HG03520 (cell line): Measurements from ENCODE around the gene SHISA8.

Experiments used
- ATAC-seq: cut with Tn5 transposase; IDR thresholded peaks from one replicate; pipeline ENCODE4 v1.9.1; 2021; ENCODE audit warnings: mild to moderate bottlenecking, moderate library complexity; ENCODE audit not compliant: unreplicated experiment

Gene SHISA8

DNA sequence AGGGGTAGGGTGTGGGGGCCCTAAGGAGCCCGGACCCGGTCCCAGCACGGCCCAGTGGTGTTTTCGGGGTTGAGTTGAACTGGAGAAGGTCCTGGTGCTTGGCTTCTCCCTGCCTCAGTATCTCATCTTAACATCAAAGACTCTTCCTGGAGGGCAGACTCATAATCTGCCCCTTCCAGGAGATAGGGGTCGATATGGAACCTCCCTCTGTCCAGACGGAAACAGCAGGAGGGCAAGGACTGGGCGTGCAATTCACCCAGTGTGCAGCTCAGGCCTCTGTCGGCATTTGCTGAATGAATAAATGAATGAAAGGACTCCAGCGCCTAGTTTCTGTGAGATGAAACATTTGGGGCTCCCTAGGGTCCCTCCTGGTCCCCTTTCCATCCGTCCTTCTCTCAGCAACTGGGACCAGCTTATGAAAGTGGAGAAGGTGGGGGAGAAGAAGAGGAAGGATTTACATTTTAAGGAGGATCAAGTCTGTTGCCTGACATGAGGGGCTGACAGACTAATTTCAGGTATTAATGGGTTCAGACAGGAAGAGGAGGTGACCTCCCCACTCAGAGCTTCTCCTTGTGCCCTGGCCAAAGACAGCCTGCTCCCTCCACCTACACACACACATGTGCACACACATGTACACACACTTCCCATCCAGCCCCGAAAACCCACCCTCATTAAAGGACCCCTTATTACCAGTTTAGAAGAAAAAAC is 1.1 kb upstream of the SHISA8 start:
- no peak for ATAC-seq

DNA sequence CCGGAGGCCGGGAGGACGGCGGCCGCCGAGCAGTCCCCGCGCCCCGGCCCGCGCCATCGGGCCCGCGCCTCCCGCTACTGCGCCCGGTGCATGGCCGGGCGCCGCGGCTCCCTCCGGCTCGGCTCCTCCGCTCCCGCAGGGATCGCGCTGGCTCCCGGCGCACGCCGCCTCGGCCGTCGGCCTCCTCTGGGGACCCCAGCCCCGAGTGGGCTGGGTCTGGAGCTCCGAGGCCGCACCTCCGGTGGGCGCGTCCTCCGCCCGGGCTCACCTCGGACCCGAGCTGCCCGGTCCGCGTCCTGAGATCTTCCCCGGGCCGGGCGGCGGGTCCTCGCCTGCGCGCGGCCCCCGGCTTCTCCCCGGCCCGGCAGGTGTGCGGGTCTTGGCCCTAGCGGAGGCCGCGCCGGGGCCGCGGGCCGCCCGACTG is 251 bp downstream of the SHISA8 start:
- no peak for ATAC-seq

DNA sequence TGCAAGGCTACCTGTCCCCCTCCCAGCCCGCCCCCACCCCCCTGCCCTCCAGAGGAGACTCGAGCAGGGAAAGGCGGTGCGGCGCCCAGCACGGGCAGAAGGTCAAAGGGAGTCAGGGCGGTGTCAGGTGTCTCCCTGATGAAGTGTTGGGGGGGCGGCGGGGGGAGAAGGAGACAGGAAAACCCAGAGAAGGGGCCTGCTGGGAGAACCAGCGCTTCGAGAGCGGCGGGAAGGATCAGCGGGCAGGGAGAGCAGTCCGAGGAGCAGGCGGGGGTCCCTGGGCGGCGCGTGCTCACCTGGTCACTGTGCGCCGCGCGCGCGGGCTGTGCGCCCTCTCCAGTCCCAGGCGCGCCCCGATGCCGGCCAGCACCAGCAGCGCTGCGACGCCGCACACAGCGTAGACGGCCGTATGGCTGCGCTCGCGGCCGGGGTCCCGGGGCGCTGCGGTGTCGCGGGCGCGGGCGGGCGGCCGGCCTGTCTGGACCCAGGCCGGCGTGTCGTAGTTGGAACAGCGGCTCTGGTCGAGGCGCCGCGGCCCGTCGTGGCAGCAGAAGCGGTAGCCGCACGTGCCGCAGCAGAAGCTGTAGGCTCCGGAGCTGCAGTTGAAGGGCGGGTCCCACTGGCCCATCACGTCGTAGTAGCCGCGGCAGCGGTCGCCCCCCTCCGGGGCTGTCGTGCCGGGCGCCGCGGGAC is 886 bp downstream of the SHISA8 start:
- ATAC-seq, result no peak

DNA sequence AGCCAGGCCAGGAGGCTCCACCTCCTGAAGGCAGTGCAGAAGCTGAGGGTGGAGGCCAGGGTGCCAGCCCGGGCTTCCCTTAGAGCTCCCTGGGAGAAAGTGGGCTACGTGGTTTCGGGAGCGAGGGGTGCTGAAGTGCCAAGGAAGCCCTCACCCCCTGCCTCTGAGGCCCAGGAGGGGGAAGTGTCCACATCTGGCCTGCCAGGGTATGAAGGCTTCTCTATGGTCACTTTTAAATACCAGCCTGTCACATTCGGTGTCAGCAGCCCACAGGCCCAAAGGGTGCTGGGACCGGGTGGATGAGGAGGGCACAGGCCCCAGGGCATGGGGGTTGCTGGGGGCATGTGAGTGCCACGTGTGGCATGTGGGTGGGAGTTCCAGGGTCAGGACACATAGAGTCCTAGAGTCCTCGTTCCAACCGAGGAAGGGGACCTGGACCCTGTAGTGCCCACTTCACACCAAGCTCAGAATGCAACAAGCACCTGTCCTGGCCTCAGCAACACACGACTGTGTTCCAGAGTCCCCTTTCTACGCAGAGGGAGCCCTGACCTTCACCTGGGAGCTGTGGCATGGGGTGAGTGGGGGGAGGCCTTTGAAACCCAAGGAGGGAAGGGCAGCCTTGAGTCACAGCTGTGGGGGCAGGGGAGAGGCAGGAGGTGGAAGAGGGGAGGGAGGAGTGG is 1.7 kb downstream of the SHISA8 start:
- ATAC-seq, result no peak

DNA sequence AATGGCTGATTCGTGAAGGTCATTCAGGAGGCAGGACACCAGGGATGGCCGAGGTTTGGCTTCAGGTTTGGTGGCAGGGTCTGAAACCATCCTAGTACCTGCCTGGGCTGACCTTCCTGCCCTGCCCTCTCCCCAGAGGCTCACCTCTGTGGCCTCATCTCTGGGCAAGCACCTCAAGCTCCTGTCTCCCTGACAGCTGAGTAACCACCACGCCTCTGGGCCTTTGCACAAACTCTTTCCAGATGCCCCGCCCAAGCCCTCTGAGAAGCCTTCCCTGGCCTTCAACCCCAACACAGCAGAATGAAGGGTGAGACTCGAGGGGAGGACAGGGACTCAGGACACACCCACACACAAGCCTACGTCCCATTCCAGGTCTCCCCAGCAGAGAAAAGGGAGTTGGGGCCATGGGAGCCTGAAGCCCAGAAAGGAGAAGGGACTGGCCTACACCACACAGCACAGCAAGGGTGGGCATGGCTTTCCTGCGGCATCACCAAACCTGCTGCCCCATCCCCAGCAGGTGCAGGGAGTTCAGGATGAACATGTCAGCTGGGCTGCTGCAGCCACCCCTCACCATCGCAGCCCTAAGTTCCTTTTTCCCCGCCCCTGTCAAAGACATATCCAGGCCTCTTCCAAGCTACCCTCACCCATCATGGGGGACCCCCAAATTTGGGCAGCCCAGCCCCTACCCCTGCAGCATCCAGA is 2.4 kb downstream of the SHISA8 start:
- ATAC-seq, result no peak

DNA sequence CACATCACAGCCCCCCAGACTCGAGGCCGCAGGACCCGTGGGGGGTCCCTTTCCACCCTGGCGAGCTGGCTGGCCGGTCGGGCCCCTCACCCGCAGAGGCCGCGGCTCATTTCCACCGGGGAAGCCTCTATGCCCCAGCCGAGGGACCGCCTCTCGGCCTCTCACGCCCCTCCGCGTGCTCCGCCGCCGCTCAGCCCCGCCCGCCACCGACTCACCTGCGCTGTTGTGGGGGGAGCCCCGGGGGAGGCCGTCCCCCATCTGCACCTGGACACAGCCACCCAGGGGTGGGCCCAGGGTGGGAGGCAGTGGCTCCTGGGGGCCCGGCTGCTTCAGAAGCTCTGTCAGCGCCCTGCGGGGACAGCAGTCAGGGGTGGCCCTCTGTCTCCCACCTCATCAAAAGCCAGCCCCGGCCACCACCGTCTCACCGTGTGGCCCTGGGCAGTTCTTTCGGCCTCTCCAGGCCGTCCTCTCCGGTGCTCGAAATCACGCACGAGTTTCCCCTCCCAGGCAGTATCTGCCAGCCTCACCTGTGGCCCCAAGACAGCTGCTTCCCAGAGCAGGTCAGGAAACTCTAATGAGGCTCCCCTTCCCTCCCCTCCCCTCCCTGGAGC is 3.8 kb downstream of the SHISA8 start:
- no peak for ATAC-seq

DNA sequence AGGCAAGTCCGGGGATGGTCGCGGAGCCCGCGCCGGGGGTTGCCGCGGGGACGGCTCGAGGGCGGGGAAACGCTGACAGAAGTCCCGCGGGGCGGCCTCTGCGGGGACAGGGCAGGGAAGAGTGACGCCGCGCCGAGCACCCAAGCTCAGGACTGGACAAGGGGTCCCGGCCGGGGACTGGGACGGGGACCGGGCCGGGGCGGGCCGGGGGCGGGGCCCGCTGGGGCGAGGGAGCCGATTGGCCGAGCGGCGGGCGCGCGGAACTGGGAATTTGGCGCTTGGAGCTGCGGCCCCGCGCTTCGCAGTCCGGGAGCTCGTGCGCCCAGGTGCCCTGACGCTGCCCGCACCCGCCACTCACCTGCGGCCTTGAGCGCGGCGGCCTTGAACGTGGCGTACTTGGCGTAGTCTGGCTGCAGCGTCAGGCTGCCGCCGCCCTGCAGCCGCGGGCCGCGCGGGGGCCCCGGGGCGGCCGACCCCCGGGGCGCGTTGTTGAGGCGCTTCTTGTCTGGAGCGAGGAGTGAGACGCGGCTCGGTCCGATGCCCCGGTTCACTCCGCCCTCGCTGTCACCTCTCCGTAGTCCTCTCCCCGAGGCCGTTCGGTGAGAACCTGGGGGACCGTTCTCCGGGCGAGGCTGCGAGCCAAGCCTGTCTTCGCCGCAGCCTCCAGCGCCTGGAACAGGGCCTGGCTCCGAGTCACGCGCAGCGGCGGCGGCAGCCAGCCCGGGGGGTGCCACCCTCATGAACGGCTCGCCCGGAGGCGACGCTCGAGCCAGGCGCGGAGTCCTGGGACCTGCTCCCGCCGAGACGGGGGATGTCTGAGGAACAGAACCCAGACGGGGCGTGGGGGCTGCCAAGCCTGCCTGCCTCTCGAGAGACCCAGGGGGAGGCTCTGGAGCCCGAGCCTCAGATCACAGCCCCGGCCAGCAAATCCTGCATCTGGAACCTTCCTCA is 4.5 kb downstream of the SHISA8 start:
- no peak for ATAC-seq

DNA sequence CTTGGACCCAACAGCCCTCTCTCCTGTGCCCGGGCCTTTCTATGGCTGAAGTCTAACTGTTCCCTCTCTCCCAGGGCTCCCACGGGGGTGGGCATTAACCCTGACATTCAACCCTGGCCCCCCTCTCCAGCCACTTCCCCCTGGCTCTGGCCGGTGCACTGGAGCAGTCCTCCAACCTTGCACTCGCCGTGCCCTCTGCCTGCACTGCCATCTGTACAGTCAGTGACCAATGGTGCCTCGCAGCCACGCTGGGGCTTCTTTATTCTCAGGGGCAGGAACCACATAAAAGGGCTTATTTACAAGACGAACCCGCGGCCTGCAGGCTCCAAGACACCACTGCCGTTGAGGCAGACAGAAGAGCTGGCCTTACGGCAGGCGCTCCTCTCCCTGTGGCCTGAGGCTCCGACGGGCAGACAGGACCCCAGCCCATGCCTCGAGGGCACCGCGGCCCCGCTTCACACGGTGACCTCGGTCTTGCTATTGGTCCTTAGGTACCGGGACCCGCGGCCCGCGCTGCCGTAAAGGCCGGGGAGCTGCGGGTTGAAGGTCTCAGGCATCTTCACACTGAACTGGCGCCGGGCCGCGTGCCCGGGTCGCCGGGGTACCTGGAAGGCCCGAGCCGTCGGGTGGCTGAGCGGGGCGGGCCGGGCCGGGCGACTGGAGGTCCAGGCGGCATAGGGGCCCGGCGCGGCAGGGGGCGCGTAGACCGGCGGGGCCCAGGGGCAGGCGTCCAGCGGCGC is 5.4 kb downstream of the SHISA8 start:
- no peak for ATAC-seq

DNA sequence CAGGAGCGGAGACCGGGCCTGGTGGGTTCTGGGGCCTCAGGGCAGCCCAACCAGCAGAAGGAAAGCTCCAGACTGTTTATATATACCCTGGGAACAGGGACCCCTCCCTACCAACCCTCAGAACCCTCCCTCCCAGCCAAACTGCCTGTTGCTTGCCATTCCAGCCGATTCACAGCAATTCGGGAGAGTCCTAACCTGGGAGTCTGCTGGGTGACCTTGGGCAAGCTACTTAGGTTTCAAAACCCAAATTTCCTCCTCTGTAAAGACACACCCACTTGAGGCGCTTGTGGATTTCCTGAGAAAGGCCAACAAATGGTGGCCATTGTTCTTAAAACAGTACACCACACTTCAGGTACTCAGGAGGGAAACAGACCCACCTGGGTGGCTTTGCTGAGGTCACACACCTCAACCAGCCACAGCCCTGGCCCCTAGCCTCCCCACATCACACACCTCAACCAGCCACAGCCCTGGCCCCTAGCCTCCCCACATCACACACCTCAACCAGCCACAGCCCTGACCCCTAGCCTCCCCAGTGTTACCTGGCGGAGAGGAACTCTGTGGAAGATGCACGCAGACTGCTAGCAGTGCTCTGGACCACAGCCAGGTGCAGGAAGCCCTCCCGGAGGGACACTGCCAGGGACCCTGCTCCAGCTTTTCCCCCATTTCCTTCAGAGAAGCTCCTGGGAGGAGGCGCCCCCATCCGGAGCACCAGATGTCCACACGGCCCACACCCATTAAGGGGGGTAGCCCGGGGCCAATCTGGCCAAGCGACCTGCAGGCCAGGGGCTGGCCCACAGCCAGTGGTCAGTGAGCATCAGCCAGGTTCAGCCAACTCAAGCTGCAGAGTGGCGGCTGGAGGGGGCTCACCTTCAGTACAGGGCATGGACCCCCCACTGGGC is 6.2 kb downstream of the SHISA8 start:
- ATAC-seq, result no peak

DNA sequence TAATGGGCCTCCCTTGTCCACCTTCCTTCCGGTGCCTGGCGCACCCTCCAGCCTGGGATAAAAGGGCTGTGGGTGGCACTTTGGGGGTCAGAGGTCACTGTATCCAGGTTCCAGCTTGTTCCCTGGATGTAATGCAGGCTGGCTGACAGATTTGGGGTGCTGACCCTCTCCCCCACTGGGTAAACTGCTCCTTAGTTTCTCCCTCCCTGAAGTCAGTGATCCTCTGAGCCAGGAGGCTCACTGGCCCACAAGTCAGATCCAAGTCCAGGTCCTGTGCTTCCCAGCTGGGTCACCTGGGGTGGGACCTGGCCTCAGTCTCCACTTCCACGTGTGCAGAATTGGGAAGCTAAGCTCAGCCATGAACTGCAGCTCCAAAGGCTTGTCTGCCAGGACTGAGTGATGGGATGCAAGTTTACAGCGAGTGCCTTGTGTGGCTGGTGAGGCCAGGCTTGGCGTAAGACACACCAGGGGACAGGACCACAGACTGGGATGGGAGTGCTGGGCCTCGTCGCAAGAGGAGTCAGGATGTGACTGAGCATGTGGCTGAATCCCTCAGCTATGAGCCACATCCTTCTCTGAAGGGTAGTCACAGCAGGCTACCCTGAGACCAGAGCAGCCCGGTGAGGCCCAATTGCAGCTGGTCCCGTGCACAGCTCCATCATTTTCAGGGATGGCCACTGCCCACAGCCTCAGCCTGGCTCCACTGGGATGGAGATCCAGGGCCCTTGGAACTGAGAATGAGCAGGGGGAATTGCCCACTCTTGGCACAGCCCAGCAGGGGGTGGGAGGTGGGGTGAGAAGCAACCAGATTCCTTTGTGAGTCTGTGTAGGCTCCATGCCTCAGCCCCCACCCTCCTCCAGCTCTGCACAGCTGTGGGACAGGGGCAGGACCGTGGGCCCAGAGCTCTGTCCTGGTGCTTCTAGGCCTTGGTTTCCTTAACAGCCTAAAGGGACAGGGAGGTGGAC is 7.2 kb downstream of the SHISA8 start:
- ATAC-seq, result no peak

DNA sequence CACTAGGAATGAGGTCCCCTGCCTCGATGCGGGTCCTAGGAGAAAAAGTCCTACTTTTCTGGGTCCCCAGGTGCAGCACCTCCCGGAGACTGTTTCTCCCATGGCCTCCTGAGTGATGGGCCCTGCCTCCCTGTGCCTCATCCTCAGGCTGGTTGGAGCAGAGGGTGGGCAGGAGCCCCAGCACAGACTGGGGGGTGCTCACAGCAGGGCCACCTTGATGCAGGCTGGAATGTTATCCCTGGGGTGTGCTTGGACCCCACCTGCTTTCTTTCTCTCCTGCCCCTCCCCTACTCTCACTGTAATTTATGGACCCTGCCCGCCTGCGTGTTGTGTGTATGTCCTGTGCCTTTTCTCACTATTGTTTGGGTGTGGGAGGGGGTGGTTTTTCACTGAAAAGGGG is 8.1 kb downstream of the SHISA8 start:
- no peak for ATAC-seq

DNA sequence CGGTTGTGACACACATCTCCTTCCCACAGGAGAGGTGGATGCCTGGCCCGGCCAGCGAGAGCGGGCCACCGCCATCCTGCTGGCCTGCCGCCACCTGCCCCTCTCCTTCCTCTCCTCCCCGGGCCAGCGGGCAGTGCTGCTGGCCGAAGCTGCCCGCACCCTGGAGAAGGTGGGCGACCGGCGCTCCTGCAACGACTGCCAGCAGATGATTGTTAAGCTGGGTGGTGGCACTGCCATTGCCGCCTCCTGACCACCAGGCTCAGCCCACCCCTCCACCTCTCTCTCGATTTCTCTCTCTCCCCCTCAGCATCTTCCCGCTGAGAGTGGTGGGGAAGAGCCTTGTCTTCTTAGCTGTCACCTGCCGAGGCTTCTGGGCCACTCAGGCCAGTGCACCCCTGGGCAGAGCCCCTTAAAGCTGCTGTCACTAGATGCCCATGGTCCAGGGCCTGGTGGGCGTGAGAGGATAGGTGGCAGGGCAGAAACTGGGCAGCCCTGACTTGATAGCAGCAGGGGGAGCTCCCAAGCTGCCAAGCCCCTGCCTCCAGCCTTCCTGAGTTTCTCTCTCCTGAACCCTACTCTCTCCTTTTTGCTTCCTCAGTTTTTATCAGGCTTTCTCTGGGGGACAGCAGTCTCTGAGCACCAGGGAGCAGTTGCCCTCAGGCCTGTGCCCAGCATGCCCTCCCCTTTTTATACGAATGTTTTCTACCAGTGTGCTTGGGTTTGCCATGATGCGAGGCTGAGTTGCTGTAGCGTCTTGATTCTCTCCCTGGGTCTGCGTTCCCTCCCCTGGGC is 9.3 kb downstream of the SHISA8 start:
- no peak for ATAC-seq

DNA sequence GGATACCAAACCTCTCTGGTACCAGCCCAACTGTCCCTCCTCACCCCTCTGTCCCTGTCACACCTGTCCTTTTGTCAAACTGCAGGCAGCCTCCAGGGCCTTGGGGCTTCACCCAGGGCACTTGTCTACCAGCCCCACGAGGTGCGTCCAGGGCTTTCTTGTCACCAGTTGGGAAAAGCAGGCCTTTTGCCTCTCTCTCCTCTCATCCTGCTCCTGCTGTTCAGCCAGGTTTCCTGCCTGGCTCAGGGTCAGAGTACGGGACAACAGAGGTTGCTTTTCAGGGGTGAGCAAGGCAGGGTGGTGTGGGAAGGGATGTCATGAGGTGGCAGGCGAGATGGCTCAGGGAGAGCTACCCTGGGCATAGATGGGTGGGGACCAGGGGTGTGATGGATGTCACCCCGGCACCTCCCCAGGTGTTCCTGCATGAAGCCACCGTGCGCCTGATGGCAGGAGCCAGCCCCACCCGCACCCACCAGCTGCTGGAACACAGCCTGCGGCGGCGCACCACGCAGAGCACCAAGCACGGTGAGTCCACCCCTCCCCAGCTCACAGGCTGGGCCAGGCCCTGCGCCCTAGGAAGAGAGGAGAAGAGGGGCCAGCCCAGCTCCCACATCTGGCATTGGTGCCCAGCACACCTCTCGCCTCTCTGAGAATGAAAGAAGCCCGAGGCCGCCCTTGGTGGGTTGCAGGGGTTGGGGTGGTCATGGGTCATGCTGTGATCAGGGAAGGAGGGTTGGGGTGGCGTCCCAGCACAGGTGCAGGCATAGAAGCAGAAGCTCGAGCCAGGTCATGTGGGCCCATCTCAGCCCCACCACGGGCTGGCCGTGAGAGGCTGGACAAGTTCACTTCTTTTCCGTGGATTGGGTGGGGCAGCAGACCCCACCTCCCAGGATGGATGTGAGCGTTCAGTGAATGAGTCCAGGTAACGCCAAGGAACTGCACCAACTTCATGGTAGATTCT is 10.1 kb downstream of the SHISA8 start:
- no peak for ATAC-seq

DNA sequence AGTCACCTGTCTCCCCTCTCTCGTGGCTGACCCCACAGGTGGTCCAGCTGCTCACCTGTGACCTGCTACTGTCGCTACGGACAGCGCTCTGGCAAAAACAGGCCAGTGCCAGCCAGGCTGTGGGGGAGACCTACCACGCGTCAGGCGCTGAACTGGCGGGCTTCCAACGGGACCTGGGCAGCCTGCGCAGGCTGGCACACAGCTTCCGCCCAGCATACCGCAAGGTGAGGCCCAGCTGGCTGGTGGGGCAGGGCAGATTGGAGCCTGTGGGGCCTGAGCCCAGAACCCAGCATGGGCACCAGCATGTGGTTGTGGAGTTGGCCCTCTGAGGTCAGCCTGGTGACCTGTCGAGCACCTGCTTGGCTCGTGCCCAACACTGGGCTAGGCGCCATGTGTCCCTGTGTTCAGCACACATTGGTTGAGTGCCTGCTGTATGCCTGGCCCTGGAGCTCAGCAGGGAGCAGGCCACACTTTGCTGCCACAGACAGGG is 11.9 kb downstream of the SHISA8 start:
- no peak for ATAC-seq

DNA sequence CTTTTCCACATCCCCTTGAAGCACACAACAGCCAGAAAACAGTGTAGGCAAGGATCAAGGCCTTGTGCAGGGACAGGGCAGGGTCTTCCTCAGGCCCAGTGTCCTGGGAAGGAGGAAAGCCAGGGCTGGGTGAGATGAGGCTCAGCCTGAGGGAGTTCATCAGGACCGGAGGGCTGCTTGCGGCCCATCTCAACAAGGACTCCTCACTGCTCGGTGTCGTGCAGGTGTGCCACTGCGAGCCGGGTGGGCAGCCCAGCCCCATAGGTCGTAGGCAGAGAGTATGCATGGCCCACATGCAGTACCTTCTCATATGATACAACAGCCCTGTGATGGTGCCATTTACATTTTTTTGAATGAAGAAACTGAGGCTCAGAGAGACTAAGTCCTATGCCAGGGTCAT is 12.9 kb downstream of the SHISA8 start:
- ATAC-seq, result no peak
